Spinal cord (tissue), 10 donors: ENCODE measurements around the gene NRF1. TPM values are rescaled to one million over a fixed set of nuclear protein-coding genes. Genes with fewer than 3 reads are reported as not detected.

Experiments
- DNase-seq, 6 donors: peaks; one replicate each; pipeline versions ENCODE4 v3.0.0 to v3.0.0-alpha.2; 2013 to 2015; ENCODE audit warnings: low spot score in 6 of 6, low read depth in 4 of 6
- H3K27ac ChIP-seq: one replicate; pipeline ENCODE4 v1.5.1; 2013; ENCODE audit warnings: low read depth, low read length, control low read depth
- H3K27me3 ChIP-seq: one replicate; pipeline ENCODE4 v1.6.1; 2013; ENCODE audit warnings: low read length; ENCODE audit not compliant: control insufficient read depth, insufficient read depth
- H3K36me3 ChIP-seq: one replicate; pipeline ENCODE4 v1.6.1; 2013; ENCODE audit warnings: low read length; ENCODE audit not compliant: control insufficient read depth, insufficient read depth
- H3K4me1 ChIP-seq: one replicate; pipeline ENCODE4 v1.6.1; 2013; ENCODE audit warnings: low read length; ENCODE audit not compliant: control insufficient read depth, insufficient read depth
- H3K4me3 ChIP-seq: one replicate; pipeline ENCODE4 v1.5.1; 2013; ENCODE audit warnings: low read depth, low read length, control low read depth
- H3K9me3 ChIP-seq: one replicate; pipeline ENCODE4 v1.6.1; 2013; ENCODE audit warnings: low read length; ENCODE audit not compliant: control insufficient read depth, insufficient read depth
- WGBS: methylation state at CpG from one replicate; pipeline ENCODE4 v1.1.5; 2013; ENCODE audit warnings: missing lambda C conversion rate; ENCODE audit not compliant: insufficient coverage; 5-methylcytosine and 5-hydroxymethylcytosine counted together
- polyA plus RNA-seq, 2 donors: library from polyadenylated mRNA; unstranded; fragments of 120-200 nt; gene quantifications; one replicate each; pipeline ENCODE4 v1.2.1, GENCODE V29; 2013; ENCODE audit not compliant: insufficient read length in 2 of 2
- total RNA-seq, 2 donors: library from RNA; depleted of rRNA in 1 of 2; stranded (reverse); fragments of 120-200 nt in 1 of 2; fragments of >200 nt in 1 of 2; gene quantifications; one replicate each; pipeline versions ENCODE4 v1.2.3 to v1.2.4, GENCODE V29; 2013 to 2014
- donor health status: healthy.

Gene NRF1
- total and polyA plus RNA-seq, 4 donors, result 19.9 to 30.0 (median 22.8) TPM

DNA sequence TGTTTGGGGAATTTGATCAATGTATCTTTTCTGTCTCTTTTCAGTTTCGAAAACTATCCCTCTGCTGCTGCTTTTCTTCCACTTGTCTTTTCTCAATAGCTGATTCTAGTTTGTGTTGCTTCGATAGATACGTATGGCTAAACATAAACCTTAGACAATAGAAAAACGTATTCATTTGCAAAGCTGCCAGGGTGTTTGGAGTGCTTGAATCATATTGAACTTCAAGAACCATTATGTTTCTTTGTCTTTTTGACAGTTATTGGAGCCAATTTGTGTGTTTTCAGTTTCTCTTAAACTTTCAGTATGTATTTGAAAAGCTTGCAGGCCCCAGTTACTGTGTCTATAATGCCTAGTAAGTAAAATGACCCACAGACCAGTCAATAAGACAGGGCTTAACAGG lies 25.1 kb downstream of the NRF1 start:
- H3K27ac ChIP-seq, result no peak overlapping the region

DNA sequence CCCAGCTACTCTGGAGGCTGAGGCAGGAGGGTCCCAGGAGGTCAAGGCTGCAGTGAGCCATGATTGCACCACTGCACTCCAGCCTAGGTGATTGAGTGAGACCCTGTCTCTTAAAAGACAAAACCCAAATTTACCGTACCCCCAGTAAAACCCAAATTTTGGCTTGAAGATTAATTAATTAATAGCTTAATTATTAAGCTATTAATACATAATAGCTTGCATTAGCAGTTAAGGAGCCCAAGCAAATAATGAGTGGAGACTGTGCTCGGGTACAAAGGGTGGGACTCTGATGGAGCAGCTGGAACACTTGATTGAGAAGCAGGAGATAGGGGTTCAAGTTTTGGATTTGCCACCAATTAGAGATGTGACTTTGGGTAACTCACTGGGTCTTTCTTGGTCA lies 28.9 kb downstream of the NRF1 start:
- Histone ChIP-seq H3K4me3 (no peak overlapping the region), H3K27ac (no peak overlapping the region), H3K27me3 (no peaks in the 10 kb centered on the region), H3K4me1 (peaks cover 6% of the 10 kb centered on the region), H3K9me3 (no peaks in the 10 kb centered on the region), H3K36me3 (no peaks in the 10 kb centered on the region)
- no peak for DNase-seq
- 100% methylated on average over 1 of the region's 2 CpGs for WGBS

More for the DNA sequence above, 25.1 kb downstream of the NRF1 start:
- Histone ChIP-seq H3K36me3 (no peaks in the 10 kb centered on the region), H3K27me3 (no peaks in the 10 kb centered on the region), H3K4me3 (no peak overlapping the region), H3K9me3 (no peaks in the 10 kb centered on the region), H3K4me1 (no peaks in the 10 kb centered on the region)
- WGBS, result 100% methylated on average over 1 of the region's 4 CpGs
- DNase-seq, result no peak

DNA sequence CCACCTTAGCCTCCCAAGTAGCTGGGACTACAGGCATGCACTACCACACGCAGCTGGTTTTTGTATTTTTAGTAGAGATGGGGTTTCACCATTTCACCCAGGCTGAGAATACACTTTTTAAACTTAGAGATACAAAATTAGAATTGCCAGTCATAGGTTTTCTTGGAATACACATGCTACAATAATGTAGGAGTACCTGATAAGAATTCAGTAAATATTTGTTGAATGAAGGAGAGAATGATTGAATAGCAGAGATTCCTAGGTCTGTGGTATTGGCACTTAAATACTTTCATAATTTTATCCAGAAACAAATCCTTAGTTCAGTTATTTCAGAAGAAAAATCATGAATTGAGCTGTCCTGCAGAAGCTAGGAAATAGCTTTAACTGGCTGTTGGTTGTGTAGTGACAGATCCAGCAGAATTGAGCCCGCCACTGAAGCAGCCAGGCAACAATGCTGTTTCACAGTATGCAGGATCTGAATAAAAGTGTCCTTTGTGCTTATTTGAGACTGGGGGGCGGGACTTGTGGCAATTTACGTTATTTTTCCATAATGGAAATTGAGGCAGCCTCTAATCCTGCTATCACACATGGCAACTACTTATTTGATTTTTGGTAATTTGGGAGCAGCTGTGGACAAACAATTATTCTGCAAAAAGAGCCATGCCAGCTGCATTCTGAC lies 31.5 kb downstream of the NRF1 start:
- Histone ChIP-seq H3K27ac (peak overlapping the region; percentile 22), H3K36me3 (peaks cover 4% of the 10 kb centered on the region), H3K9me3 (no peaks in the 10 kb centered on the region), H3K27me3 (no peaks in the 10 kb centered on the region), H3K4me1 (peaks cover 6% of the 10 kb centered on the region), H3K4me3 (no peak overlapping the region)
- WGBS, result 23% methylated on average over 1 of the region's 4 CpGs
- DNase-seq, result peak in 3 of 6 donors; percentile 10 to 66 (median 62)

DNA sequence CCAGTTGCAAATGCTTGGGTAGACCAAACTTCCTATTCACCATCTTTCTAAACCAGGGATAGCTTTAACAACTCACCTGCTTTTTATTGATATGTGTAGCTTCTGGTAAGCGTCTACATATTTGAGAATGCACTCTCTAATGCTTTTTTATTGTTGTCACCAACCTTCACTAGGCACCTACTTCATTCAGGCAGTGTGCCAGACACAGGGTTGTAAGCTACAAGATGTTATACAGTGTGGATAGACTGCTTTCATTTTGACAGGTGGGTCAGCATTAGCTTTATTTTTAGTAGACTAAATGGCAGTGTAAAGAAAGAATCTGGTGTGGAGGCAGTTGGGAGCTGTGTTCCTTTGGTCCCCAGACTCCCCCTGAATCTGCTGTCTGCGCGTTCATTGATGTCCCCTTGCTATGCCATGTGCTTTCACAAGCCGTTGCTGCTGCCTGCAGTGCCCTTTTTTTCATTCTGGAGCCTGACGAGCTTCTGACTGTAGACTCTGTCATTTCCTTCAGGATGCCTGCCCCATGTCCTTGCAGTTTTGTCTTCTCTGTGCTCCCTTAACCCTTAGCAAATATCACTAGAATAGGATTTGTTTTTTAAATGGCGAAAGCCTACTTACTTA lies 32.1 kb downstream of the NRF1 start:
- Histone ChIP-seq H3K4me1 (peaks cover 6% of the 10 kb centered on the region), H3K36me3 (peaks cover 4% of the 10 kb centered on the region), H3K27ac (peak overlapping the region; percentile 22), H3K4me3 (no peak overlapping the region), H3K9me3 (no peaks in the 10 kb centered on the region), H3K27me3 (no peaks in the 10 kb centered on the region)
- 16% methylated on average over 4 of the region's 6 CpGs for WGBS
- DNase-seq, result peak in 3 of 6 donors; percentile 6 to 73 (median 43)

DNA sequence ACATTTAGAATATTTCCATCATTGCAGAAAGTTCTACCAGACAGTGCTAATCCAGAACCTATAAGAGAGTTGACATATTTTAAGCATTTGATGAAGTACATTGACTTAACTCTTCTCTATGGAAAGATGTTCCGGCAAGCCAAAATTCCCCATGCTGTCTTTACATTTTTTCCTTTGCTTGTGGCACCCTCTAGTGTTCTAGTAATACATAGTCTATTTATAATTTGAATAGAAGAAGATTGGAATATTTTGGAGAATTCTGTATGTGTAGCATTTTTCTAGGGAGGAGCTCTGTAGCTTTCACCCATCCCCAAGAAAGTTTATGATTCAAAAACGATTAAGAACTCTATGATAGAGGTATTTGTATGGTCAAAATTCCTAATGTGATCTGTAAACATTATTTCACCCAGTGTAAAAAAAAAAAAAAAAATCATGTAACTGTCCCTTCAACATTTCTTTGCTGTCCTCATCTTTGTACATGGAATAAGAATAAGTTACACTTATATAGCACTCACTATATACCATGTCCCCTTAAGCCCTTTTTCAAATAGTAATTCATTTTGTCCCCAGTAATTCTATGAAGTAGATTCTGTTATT lies 33.2 kb downstream of the NRF1 start:
- no CpG with 5 or more reads among the region's 2 CpGs for WGBS
- H3K27me3 ChIP-seq, result no peaks in the 10 kb centered on the region
- H3K4me3 ChIP-seq, result no peak overlapping the region
- no peaks in the 10 kb centered on the region for H3K9me3 ChIP-seq
- peaks cover 4% of the 10 kb centered on the region for H3K36me3 ChIP-seq
- DNase-seq, result peak in 4 of 6 donors; percentile 12 to 93 (median 56)
- H3K27ac ChIP-seq, result no peak overlapping the region
- peaks cover 6% of the 10 kb centered on the region for H3K4me1 ChIP-seq

DNA sequence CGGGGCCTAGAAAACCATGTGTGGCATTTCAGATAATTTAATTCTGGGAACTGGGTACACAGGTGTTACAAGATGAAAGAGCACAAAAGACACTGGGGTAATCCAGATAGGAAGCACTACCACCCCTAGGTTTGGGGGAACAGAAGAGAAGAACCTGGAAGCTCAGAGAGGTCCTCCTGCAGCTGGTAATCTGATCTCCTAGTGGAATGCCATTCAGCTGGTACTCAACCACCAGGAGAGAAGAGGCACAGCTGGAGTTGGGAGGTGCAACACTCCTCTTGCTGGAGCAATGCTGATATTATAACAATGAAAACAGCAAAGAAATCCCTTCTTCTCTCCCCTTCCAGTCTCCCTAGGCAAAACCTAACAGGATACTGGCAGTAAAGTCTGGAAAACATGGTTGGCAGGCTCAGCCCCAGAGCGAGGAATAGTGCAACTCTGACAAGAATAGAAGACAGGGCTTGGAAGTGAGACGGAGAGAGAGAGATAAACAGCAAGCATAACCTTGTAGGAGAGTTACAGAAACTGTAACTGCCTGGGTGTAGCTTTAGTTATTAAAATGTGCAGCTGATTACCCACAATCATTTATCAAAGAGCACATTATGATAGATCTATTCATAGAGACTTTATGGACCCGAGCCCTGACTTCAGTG lies 35.0 kb downstream of the NRF1 start:
- Histone ChIP-seq H3K27ac (no peak overlapping the region), H3K4me3 (no peak overlapping the region), H3K4me1 (peaks cover 6% of the 10 kb centered on the region), H3K9me3 (no peaks in the 10 kb centered on the region), H3K36me3 (peaks cover 4% of the 10 kb centered on the region), H3K27me3 (no peaks in the 10 kb centered on the region)
- WGBS, result 81% methylated on average over 3 of the region's 4 CpGs
- no peak for DNase-seq

DNA sequence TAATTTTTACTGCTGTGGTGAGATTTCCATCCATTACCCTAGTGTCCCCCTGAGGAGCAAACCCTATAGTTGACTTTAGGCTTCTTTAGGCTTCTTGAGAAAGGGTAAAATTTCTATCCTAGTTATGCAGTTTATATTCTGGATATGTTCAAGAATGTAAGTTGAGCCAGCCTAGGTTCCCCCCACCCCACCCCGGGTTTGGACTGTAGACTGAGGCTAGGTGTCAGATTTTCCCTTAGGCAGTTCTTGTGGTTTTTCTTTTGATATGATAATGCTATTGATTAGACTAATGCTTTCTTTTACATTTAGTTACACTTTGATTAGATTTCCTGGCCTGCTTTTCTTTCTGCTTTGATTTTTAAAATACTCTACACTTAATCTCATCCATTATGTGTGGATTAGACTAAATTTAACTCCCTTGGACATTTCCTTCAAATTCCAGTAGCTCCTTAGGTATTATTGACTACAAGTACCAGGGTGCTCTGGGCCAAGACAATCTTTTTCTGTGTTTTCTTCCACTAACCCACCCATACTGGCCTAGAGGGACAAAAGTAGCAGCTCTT lies 37.7 kb downstream of the NRF1 start:
- H3K4me1 ChIP-seq, result no peaks in the 10 kb centered on the region
- H3K4me3 ChIP-seq, result no peak overlapping the region
- DNase-seq, result no peak
- no CpG with 5 or more reads among the region's 1 CpG for WGBS
- H3K9me3 ChIP-seq, result no peaks in the 10 kb centered on the region
- no peak overlapping the region for H3K27ac ChIP-seq
- H3K36me3 ChIP-seq, result peaks cover 4% of the 10 kb centered on the region
- H3K27me3 ChIP-seq, result no peaks in the 10 kb centered on the region

DNA sequence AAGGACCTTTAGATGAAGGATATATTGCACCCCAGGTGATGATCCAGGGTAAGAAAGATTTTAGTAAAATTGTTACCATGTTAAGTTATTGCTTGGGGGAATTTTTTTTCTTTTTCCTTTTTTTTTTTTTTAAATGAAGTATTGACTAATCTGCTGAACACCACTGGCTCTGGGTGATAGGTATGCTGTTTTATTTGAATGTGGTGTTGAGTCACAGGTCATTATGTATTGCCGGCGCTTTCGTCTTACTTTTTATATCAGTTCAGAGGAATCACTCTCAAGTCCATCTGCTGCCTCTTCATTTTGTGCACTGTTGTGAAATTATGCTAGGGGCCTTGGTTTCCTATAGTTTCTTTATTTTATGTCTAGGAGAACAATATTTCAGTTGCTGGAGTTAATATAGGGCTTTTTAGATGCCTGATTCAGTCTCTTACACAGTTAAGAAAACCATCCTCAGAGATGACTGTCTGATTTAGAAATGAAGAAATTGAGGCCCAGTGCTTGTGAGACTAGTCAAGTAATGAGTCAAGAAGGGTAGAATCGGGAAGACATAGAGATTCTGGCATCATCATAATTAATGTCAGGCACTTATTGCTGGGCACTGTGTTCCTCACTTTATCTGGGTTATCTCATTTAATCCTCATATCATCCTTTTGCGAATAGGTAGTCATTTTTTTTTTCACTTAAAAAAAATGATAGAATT lies 38.7 kb downstream of the NRF1 start:
- WGBS, result no CpG with 5 or more reads among the region's 5 CpGs
- Histone ChIP-seq H3K4me1 (no peaks in the 10 kb centered on the region), H3K4me3 (no peak overlapping the region), H3K36me3 (peaks cover 4% of the 10 kb centered on the region), H3K9me3 (no peaks in the 10 kb centered on the region), H3K27me3 (no peaks in the 10 kb centered on the region), H3K27ac (no peak overlapping the region)
- DNase-seq, result no peak

DNA sequence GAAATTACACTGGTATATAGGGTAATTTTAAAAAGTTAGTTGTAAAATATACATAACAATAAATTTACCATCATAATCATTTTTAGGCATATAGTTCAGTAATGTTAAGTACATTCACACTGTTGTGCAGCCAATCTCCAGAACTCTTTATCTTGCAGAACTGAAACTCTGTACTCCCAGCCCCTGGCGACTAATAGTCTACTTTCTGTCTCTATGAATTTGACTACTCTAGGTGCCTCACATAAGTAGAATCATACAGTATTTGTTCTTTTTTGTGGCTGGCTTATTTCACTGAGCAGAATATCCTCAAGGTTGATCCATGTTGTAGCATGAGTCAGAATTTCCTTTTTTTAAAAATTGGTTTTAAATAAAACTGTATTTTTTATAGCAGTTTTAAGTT lies 41.4 kb downstream of the NRF1 start:
- Histone ChIP-seq H3K9me3 (no peaks in the 10 kb centered on the region), H3K27me3 (no peaks in the 10 kb centered on the region), H3K4me1 (no peaks in the 10 kb centered on the region), H3K4me3 (no peak overlapping the region), H3K27ac (no peak overlapping the region), H3K36me3 (peaks cover 5% of the 10 kb centered on the region)
- WGBS, result no CpG with 5 or more reads among the region's 1 CpG
- DNase-seq, result no peak
